H4 (cell line): ENCODE data around the gene MXRA8. TPM values are rescaled to one million over a fixed set of nuclear protein-coding genes. Genes with fewer than 3 reads are reported as not detected.
"Not testable (repeated sequence)": the region's sequence is repeated elsewhere in the genome, so short reads cannot be mapped to it uniquely, and the experiment has no call there.

ENCODE experiments used
- DNase-seq: peaks from one replicate; pipeline ENCODE4 v3.0.0-alpha.2; 2015; ENCODE audit warnings: low spot score
- total RNA-seq: library from RNA; depleted of rRNA; stranded (reverse); fragments of >200 nt; shearing (Covaris generic); gene quantifications from 2 replicates; pipeline ENCODE4 v1.2.3, GENCODE V29; 2014; rRNA removed

Gene MXRA8, protein sequence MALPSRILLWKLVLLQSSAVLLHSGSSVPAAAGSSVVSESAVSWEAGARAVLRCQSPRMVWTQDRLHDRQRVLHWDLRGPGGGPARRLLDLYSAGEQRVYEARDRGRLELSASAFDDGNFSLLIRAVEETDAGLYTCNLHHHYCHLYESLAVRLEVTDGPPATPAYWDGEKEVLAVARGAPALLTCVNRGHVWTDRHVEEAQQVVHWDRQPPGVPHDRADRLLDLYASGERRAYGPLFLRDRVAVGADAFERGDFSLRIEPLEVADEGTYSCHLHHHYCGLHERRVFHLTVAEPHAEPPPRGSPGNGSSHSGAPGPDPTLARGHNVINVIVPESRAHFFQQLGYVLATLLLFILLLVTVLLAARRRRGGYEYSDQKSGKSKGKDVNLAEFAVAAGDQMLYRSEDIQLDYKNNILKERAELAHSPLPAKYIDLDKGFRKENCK
- total RNA-seq, result 41.2 and 46.0 TPM in 2 replicates

DNA sequence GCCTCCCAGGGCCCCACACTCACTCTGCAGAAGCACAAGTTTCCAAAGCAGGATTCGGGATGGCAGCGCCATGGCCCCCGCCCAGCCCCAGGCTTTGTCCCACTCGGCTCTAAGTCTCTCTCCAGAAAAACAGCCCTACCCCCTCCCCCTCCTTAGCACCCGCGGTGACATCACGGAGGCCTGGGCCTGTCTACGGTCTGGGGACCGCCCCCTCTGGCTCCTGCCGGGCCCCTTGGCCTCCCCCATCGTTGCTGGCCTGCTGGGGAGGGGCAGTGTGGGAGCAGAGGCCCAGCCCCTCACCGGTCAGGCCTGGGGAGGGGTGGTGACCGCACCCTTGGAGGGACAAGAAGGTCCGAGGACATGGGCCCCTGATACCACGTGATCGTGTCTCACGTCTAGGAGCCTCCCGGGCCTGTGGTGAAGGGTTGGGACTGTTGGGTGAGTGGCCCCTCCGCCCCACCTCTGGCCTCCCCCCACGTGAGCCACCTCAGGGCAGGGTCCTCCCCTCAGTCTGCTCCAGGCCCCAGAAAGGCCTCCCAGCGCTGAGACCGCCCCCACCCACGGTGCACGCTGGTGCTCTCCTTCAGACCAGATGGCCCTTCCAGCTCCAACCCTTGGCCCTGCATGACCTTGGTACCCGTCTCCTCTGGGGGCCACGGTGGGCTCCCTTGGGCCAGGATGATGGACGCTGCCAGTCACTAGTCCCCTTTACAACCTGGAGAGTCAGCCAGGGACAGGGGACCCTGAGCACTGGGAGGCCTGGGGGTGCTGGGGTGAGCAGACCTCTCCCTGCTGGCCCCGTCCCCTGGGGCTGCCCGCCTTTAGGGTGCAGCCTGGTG is at the start of gene MXRA8:
Gene MXRA8 (minus strand): TSS at position 123 of the 839 bp plus-strand sequence. CDS start 51 bp downstream, at position 72.
- DNase-seq, result peak; percentile 85

DNA sequence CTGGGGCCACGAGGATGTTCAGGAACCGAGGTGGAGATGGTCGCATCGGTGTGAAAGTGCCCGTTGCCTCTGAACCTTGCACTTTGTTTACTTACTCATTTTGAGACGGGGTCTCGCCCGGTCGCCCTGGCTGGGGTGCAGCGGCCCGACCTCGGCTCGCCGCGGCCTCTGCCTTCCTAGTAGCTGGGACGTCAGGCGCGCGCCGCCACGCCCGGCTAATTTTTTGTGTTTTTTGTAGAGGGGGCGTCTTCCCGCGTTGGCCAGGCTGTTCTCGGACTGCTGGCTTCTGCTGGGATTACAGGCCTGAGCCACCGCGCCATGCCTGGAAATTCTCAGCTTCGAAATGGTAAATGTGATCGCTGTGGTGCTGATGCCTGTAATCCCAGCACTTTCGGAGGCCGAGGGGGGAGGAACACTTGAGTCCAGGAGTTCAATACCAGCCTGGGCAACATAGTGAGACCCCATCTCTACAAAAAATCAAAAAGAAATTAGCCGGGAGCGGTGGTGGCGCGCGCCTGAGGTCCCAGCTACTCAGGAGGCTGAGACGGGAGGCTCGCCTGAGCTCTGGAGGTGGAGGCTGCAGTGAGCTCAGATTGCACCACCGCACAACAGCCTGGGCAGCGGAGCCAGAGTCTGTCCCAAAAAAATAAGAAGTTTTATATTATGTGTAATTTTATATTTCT is 49.4 kb upstream of the MXRA8 start:
- no peak for DNase-seq

- peak; percentile 93 for DNase-seq
Observed at GRCh38 chr1:1406821-1407635, 48.7 kb upstream of the MXRA8 start, which contains the start of gene MRPL20. MRPL20 (minus strand) TSS chr1:1407293; CDS start chr1:1407217, 76 bp downstream.

DNA sequence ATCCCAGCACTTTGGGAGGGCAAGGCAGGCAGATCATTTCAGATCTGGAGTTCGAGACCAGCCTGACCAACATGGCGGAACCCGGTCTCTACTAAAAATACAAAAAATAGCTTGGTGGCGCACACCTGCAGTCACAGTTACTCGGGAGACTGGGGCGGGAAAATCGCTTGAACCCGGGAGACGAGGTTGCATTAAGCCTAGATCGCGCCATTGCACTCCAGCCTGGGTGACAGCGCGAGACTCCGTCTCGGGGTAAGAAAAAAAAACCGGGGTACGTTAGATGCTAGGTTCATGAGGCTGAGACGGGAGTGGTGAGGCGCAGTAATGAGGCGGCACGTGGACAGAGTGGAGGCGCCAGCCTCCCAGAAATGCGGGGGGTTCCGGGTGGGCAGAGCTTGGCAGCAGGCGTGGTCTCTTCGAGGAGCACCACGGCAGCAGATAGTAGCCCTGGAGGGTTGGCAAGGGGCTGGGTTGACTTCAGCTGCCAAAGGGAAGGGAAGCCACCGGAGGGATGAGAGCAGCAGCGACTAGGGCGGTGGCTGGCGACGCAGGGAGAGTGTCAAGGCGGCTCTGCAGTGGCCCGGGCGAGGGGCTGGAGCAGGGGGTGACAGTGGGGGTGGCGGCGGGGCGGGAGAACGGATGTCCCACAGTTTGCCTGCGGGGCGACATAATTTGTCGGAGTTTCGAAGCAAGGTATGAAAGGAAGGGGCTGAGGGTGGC is 47.9 kb upstream of the MXRA8 start:
- DNase-seq, result no peak

DNA sequence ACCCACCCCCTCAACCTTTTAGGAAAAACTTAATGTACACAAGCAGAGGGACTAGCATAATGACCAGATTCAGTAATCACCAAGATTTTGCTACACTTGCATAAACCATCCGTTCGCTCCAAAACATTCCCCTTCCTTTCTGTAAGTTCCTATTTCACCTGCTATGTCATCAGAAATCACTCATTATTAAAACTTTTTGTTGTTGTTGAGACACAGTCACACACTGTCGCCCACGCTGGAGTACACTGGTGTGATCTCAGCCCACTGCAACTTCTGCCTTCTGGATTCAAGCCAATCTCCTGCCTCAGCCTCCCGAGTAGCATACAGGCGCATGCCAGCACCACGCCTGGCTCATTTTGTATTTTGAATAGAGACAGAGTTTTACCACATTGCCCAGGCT is 45.3 kb upstream of the MXRA8 start:
- DNase-seq, result no peak

DNA sequence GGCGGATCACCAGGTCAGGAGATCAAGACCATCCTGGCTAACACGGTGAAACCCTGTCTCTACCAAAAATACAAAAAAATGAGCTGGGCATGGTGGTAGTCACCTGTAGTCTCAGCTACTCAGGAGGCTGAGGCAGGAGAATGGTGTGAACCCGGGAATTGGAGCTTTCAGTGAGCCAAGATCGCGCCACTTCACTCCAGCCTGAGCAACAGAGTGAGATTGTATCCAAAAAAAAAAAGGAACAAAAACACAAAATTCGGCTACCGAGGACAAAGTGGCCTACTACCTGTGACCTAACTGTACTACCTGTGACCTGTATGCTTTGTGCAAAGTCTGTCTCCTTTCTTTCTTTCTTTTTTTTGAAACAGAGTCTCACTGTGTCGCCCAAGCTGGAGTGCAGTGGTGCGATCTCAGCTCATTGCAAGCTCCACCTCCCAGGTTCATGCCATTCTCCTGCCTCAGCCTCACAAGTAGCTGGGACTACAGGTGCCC is 44.6 kb upstream of the MXRA8 start:
- DNase-seq, result not testable (repeated sequence)

DNA sequence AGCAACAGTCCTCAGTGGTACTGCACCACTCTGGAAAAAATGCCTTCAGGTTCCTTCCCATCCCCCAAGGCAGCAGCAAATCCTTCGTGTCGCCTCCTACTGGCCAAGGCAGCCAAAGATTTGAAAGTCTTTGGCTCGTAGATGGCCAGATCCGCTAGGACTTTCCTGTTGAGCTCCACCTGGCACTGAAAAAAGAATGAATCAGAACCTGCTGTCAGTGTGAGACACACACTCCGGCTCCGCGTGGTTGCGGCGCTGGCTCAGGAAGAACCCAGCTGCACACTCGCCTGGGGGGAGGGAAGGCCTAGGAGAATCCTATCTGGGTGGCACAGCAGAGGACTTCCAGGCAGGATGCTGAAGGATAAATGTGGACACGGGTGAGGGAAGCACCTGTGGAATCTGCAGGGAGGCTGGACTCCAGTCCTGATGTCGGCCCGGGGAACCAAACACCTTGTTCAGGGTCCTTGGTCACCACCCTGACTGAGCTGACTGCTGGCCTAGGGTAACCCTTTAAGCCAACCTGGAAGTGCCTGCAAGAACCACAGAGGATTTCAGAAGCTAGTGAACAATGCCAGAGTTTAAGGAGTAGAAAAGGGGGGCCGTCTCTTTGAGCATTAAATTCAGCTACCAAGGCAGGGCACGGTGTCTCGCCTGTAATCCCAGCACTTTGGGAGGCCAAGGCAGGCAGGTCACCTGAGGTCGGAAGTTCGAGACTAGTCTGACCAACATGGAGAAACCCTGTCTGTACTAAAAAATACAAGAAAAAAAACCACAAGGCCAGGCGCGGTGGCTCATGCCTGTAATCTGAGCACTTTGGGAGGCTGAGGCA is 43.9 kb upstream of the MXRA8 start:
- DNase-seq, result peak; percentile 73

- DNase-seq, result no peak
Observed at GRCh38 chr1:1401457-1402010, 43.2 kb upstream of the MXRA8 start.

GRCh38 chr1:1400576-1401456 is 42.5 kb upstream of the MXRA8 start:
- no peak for DNase-seq

DNA sequence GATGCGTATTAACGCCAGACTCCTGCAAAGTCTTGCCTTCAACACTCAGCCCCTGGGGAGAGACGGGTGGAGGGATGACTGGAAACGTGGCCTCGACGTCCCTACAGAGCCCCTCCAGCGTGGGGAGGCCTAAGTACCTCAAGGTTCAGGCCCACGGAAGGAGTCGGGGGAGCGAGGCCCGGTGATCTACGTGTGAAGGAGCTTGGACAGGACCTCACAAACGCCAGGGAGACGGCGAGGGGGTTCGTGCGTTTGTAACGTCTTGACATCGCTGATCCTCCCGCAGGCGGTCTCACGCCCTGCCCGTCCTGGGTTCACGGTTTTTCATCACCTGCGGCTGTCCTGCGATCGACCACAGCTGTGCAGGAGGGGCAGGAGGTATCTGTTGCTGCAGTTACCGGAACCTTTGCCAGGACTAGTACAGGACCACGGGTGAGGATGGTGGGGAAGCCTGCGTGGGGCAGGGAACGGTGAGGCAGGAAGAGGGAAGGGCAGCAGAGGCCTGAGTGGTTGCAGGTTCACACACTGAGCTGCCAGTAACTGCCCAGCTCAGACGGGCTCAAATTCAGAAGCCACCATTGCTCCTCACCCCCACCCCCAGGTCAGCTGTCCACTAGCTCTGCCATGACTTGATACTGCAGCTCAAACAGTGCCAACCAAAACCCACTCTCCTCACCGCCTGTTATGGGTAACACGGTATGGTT is 41.7 kb upstream of the MXRA8 start:
- DNase-seq, result no peak

- peak; percentile 98 for DNase-seq
Observed at GRCh38 chr1:1399187-1399871, 41.0 kb upstream of the MXRA8 start, which contains the start of gene CCNL2. CCNL2 (minus strand) TSS chr1:1399335; CDS start chr1:1399306, 29 bp downstream.

GRCh38 chr1:1398677-1399186 is 40.4 kb upstream of the MXRA8 start:
- no peak for DNase-seq

DNA sequence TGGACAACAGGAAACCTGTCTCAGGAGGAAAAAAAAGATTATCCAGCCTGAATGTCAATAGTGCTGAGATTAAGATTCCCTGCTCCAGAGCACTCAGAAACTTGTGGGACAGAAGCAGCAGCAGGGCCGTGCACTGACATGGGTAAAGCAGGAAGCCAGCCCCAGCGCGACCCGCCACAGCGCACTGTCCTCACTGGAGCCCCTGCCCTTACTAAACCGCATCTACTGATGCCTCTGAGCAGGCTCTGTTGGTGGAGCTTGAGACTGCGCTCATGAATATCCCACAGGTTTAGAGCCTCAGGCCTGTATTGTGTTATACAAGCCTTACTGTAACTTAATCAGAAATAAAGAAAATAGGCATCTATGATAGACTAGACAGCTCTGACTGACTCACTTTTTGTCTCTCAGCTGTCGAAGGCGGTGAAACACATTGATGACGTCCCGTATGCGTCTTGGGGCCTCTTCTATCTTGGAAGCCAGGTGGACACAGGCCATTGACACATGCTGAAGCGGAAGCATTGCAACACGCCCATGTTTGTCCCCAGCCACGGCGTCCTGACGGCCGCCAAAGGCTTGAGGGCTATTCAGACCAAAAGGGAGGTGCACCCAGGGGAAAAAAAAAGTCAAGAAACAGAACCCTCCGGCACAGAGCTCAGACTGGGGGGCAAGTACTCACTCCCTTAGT is 39.6 kb upstream of the MXRA8 start:
- DNase-seq, result no peak

DNA sequence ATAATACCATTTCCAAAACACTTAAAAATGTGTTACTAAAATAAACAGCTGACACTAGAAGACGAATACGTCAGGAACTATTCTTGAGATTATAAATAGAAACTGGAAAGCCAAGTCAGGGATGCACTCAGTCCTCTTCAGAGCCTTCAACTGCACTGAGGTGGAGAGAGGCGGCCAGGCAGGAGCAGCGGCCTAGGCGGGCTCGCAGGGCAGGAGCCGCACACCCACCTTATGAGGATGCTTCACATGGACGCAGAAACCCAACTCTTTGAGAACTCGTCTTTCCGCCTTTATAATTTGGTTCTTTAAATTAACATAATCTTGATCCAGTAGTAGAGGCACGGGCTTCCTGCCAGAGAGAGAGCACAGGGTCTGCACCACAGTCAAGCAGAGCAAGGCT is 36.8 kb upstream of the MXRA8 start:
- no peak for DNase-seq

GRCh38 chr1:1394116-1394515 is 35.8 kb upstream of the MXRA8 start:
- DNase-seq, result no peak

GRCh38 chr1:1393428-1393827 is 35.1 kb upstream of the MXRA8 start:
- no peak for DNase-seq
